MM.1S (cell line): ENCODE results near the gene LRRC42.
"Not testable (repeated sequence)": the region's sequence is repeated elsewhere in the genome, so short reads cannot be mapped to it uniquely, and the experiment has no call there.

Experiments
- DNase-seq: peaks from one replicate; pipeline ENCODE4 v3.0.0-alpha.2; 2015
- H2AFZ ChIP-seq: fragments of 300-600 bp; sonication (generic); 2 replicates; pipeline ENCODE4 v1.6.0; 2016; ENCODE audit warnings: antibody characterized with exemption, low read length
- H3F3A ChIP-seq: fragments of 300-600 bp; sonication (generic); 2 replicates; pipeline ENCODE4 v1.6.1; 2016; ENCODE audit warnings: mild to moderate bottlenecking, antibody characterized with exemption, low read length, moderate library complexity, mixed read lengths; ENCODE audit not compliant: insufficient read depth
- H3K27ac ChIP-seq: fragments of 300-600 bp; sonication (generic); 2 replicates; pipeline ENCODE4 v1.5.1; 2016; ENCODE audit warnings: mild to moderate bottlenecking, low read length
- H3K27me3 ChIP-seq: fragments of 300-600 bp; sonication (generic); replicated peaks from 2 replicates; pipeline ENCODE4 v1.6.0; 2016; ENCODE audit warnings: low read length; ENCODE audit not compliant: insufficient read depth
- H3K36me3 ChIP-seq: fragments of 300-600 bp; sonication (generic); replicated peaks from 2 replicates; pipeline ENCODE4 v1.6.1; 2016; ENCODE audit warnings: mild to moderate bottlenecking, low read length, mixed read lengths; ENCODE audit not compliant: insufficient read depth
- H3K4me1 ChIP-seq: fragments of 300-600 bp; sonication (generic); 2 replicates; pipeline ENCODE4 v1.6.1; 2016; ENCODE audit warnings: low read length, mixed read lengths
- H3K4me2 ChIP-seq: fragments of 300-600 bp; sonication (generic); 2 replicates; pipeline ENCODE4 v1.6.0; 2016; ENCODE audit warnings: low read depth, low read length
- H3K4me3 ChIP-seq: fragments of 300-600 bp; sonication (generic); 2 replicates; pipeline ENCODE4 v1.5.1; 2016; ENCODE audit warnings: low read length, mixed read lengths
- H3K79me2 ChIP-seq: fragments of 300-600 bp; sonication (generic); 2 replicates; pipeline ENCODE4 v1.6.1; 2016; ENCODE audit warnings: mixed run types, low read length, mixed read lengths
- H3K9ac ChIP-seq: fragments of 300-600 bp; sonication (generic); 2 replicates; pipeline ENCODE4 v1.6.1; 2016; ENCODE audit warnings: low read length, mixed read lengths
- H3K9me2 ChIP-seq: fragments of 300-600 bp; sonication (generic); replicated peaks from 2 replicates; pipeline ENCODE4 v1.6.1; 2016; ENCODE audit warnings: mild to moderate bottlenecking, low read length, mixed read lengths; ENCODE audit not compliant: insufficient read depth
- H3K9me3 ChIP-seq: fragments of 300-600 bp; sonication (generic); replicated peaks from 2 replicates; pipeline ENCODE4 v1.6.1; 2016; ENCODE audit warnings: mild to moderate bottlenecking, low read length, mixed read lengths; ENCODE audit not compliant: insufficient read depth
- H4K20me1 ChIP-seq: fragments of 300-600 bp; sonication (generic); 2 replicates; pipeline ENCODE4 v1.6.1; 2016; ENCODE audit warnings: mild to moderate bottlenecking, low read length, moderate library complexity, mixed read lengths; ENCODE audit not compliant: insufficient read depth
- CTCF ChIP-seq: fragments of 300-600 bp; sonication (generic); IDR thresholded peaks from 2 replicates; pipeline ENCODE4 v1.5.1; 2016; ENCODE audit warnings: antibody characterized with exemption, low read length, mixed read lengths
- EZH2 ChIP-seq: fragments of 300-600 bp; sonication (generic); optimal IDR thresholded peaks from 2 replicates; pipeline ENCODE3; 2017; ENCODE audit warnings: low read depth, mild to moderate bottlenecking, antibody characterized with exemption, low read length, mixed read lengths
- EZH2phosphoT487 ChIP-seq: fragments of 300-600 bp; sonication (generic); IDR thresholded peaks from 2 replicates; pipeline ENCODE4 v1.6.1; 2018; ENCODE audit warnings: antibody characterized with exemption, low read length

LRRC42 gene

GRCh38 chr1:53986458-53986857, 40.3 kb downstream of the LRRC42 start:
- Histone ChIP-seq H2AFZ (no peak overlapping the region), H3K9me2 (no peaks in the 10 kb centered on the region), H3K9me3 (no peaks in the 10 kb centered on the region), H3K4me3 (no peak overlapping the region), H3K27ac (no peak overlapping the region), H3K79me2 (no peaks in the 10 kb centered on the region), H3K4me1 (peaks cover 6% of the 10 kb centered on the region; the same call in 1 of the 2 replicates), H4K20me1 (no peaks in the 10 kb centered on the region), H3K4me2 (no peak overlapping the region), H3K9ac (no peak overlapping the region), H3K36me3 (no peaks in the 10 kb centered on the region), H3F3A (no peaks in the 10 kb centered on the region), H3K27me3 (no peaks in the 10 kb centered on the region)
- no peak for DNase-seq
- TF ChIP-seq CTCF: no peak
- TF ChIP-seq EZH2phosphoT487: no peak
- TF ChIP-seq EZH2: no peak

- Histone ChIP-seq H3K4me3 (no peak overlapping the region), H3K27ac (no peak overlapping the region), H3K4me2 (peak overlapping the region; percentile 16), H3F3A (no peaks in the 10 kb centered on the region), H2AFZ (no peak overlapping the region), H3K9me2 (no peaks in the 10 kb centered on the region), H3K9ac (no peak overlapping the region), H3K36me3 (no peaks in the 10 kb centered on the region), H4K20me1 (no peaks in the 10 kb centered on the region), H3K4me1 (peaks cover 6% of the 10 kb centered on the region; the same call in 1 of the 2 replicates), H3K79me2 (no peaks in the 10 kb centered on the region), H3K9me3 (no peaks in the 10 kb centered on the region), H3K27me3 (no peaks in the 10 kb centered on the region)
- TF ChIP-seq CTCF (no peak), EZH2 (no peak), EZH2phosphoT487 (no peak)
- peak; percentile 39 for DNase-seq
Measured at GRCh38 chr1:53987880-53988279, 41.7 kb downstream of the LRRC42 start.

- Histone ChIP-seq H3K9me2 (no peaks in the 10 kb centered on the region), H3K4me2 (no peak overlapping the region), H3K79me2 (no peaks in the 10 kb centered on the region), H3K27ac (no peak overlapping the region), H3K4me3 (no peak overlapping the region), H4K20me1 (no peaks in the 10 kb centered on the region), H3K9ac (no peak overlapping the region), H3K4me1 (peaks cover 6% of the 10 kb centered on the region; the same call in 1 of the 2 replicates), H2AFZ (no peak overlapping the region), H3K9me3 (no peaks in the 10 kb centered on the region), H3F3A (no peaks in the 10 kb centered on the region), H3K27me3 (no peaks in the 10 kb centered on the region), H3K36me3 (no peaks in the 10 kb centered on the region)
- no peak for TF ChIP-seq EZH2phosphoT487
- TF ChIP-seq CTCF: no peak
- TF ChIP-seq EZH2: no peak
- DNase-seq: no peak
Measured at GRCh38 chr1:53992085-53992874, 46.1 kb downstream of the LRRC42 start.

- not testable (repeated sequence) for DNase-seq, H3K9me3 ChIP-seq, H3K9ac ChIP-seq, H3K4me3 ChIP-seq, H3K9me2 ChIP-seq, H3F3A ChIP-seq, H3K36me3 ChIP-seq, H4K20me1 ChIP-seq, H3K4me1 ChIP-seq, H3K27ac ChIP-seq, H3K79me2 ChIP-seq, H2AFZ ChIP-seq, H3K27me3 ChIP-seq, H3K4me2 ChIP-seq
Measured at GRCh38 chr1:53994516-53994915, 48.4 kb downstream of the LRRC42 start.
